H54 (cell line): ENCODE results near the gene ZBTB2.
"Not testable (repeated sequence)": the region's sequence is repeated elsewhere in the genome, so short reads cannot be mapped to it uniquely, and the experiment has no call there.

Experiments
- DNase-seq: peaks from one replicate; pipeline ENCODE4 v3.0.0; 2011; ENCODE audit warnings: low spot score, mixed read lengths; ENCODE audit not compliant: insufficient read length
- FAIRE-seq: peaks from 3 replicates; lab custom pipeline; 2011; peaks lifted over from hg19 to GRCh38; lab: Jason Lieb, UNC
- POLR2A ChIP-seq: IDR thresholded peaks from 2 replicates; pipeline ENCODE4 v1.6.1; 2011; ENCODE audit warnings: low read depth, mild to moderate bottlenecking, low read length

Gene ZBTB2

DNA sequence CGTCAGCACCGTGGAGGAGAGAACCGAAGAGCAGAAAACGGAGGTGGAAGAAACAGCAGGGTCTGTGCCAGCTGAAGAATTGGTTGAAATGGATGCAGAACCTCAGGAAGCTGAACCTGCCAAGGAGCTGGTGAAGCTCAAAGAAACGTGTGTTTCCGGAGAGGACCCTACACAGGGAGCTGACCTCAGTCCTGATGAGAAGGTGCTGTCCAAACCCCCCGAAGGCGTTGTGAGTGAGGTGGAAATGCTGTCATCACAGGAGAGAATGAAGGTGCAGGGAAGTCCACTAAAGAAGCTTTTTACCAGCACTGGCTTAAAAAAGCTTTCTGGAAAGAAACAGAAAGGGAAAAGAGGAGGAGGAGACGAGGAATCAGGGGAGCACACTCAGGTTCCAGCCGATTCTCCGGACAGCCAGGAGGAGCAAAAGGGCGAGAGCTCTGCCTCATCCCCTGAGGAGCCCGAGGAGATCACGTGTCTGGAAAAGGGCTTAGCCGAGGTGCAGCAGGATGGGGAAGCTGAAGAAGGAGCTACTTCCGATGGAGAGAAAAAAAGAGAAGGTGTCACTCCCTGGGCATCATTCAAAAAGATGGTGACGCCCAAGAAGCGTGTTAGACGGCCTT lies 41.6 kb downstream of the ZBTB2 start:
- DNase-seq (no peak), FAIRE-seq (no peak)
- no peak for TF ChIP-seq POLR2A

DNA sequence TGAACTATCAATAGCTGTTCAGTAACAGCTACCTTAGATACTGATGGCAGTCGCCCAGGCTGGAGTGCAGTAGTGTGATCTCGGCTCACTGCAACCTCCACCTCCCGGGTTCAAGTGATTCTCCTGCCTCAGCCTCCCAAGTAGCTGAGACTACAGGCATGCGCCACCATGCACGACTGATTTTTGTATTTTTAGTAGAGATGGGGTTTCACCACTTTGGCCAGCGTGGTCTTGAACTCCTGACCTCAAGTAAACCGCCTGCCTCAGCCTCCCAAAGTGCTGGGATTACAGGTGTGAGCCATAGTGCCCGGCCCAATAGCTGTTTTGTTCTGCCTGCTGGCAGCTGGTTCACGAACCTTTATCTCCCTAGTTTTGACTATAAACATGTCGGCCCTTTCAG lies 48.6 kb downstream of the ZBTB2 start:
- FAIRE-seq, DNase-seq: not testable (repeated sequence)

DNA sequence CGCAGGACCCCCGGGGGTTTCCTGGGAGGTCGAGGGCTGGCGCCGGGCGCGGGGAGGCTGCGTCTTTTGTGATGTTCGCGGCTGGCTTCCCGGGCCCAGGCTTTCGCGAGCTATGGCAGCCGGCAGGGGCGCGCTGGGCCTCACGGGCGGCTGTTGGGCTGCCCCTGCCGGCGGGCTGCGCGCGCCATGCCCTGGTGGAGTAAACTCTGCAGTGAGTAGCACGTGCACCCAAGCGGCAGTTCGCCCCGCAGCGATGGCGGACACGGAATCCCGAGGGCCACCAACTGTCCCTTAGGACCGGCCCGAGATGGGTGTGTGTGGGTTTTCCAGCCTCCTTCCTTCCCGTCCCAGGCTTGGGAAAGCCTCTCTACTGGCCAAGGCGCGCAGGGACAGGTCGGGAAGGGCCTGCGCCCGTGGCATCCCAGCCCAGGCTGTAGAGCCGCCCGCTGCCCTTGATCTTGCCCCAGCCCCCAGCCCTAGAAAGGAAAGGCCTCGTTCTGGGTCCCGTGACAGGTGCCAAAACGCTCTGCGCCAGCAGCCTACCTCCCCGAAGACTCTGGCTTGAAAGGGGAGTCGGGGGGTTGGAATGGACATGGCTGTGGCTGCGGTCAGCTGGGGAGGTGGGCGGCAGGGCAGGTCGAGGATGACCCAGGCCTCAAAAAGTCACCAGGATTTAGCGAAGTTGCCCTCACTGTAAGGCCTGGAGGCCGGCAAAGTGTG lies 49.7 kb downstream of the ZBTB2 start:
- DNase-seq (no peak), FAIRE-seq (no peak)
- no peak for TF ChIP-seq POLR2A

DNA sequence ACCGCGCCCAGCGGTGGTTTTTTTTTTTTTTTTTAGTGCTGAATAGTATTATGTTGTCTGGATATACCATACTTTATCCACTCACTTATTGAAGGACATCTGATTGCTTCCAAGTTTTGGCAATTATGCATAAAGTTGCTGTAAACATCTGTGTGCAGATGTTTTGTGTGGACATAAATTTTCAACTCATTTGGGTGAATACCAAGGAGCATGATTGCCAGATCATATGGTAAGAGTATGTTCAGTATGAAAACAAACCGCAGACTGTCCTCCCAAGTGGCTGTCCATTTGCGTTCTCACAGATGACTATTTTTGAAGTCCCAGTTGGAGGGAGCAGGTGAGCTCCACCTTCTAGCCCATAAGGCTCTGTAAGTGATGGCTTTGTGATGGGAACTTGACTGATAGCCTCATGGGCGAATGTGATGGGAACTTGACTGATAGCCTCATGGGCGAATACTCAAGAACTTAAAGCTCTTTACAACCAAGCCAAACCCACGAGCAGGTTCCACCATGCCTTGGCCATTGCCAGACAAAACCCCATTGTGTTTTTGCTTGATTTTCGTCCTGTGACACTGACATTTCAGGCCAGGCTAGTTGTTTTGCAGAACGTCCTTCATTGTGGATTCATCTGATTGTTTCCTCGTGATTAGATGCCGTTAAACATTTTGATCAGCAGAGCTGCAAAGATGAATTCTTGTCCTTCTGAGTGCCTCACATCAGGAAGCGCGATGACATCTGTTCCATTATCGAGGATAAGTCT lies 51.0 kb downstream of the ZBTB2 start:
- no peak for TF ChIP-seq POLR2A
- DNase-seq (no peak), FAIRE-seq (no peak)

DNA sequence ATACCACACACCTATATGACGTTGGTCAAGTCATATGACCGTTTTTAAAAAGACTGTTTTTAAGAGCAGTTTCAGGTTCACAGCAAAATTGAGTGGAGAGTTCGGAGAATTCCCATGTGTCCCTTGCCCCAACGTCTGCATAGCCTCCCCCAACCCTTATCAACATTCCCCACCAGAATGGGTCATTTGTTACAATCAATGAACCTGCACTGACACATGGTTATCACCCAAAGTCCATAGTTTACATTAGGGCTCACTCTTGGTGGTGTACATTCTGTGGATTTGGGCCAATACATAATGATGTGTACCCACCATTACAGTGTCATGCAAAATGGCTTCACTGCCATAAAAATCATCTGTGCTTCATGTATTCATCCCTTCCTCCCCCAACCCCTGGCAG lies 52.0 kb downstream of the ZBTB2 start:
- FAIRE-seq = no peak
- DNase-seq = no peak
- TF ChIP-seq POLR2A = no peak

DNA sequence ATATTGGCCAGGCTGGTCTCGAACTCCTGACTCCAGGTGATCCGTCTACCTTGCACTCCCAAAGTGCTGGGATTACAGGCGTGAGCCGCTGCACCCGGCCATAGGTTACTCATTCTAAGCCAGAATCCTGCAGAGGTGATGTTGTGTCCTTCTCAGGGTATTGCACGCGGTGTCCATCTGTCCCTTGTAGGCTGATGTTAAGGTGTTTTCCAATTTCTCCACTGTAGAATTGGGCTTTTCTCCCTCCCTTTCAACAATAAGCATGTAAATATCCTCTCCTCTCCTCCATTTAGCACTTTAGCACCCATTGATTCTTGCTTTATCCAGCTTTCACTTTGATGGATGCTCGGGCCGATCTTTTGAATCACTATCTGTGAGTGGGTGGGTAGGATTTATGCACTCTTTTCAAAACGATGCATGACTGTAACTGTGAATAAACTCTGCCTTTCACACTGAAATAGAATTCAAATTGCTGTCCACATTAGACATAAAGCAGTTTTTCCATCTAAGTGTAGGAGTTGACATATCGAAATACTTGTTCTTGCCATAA lies 52.6 kb downstream of the ZBTB2 start:
- FAIRE-seq (no peak), DNase-seq (no peak)
- no peak for TF ChIP-seq POLR2A

DNA sequence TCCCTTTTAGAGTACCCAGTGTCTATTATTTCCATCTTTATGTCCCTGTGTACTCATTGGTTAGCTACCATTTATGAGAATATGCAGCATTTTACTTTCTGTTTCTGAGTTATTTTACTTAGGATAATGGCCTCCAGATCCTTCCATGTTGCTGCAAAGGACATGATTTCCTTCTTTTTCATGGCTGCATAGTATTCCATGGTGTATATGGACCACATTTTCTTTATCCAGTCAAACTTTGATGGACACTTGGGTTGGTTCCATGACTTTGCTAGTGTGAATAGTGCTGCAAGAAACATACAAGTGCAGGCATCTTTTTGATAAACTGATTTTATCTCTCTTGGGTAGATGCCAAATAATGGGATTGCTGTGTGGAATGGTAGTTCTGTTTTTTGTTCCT lies 55.4 kb downstream of the ZBTB2 start:
- TF ChIP-seq POLR2A = no peak
- no peak for DNase-seq
- FAIRE-seq = no peak

DNA sequence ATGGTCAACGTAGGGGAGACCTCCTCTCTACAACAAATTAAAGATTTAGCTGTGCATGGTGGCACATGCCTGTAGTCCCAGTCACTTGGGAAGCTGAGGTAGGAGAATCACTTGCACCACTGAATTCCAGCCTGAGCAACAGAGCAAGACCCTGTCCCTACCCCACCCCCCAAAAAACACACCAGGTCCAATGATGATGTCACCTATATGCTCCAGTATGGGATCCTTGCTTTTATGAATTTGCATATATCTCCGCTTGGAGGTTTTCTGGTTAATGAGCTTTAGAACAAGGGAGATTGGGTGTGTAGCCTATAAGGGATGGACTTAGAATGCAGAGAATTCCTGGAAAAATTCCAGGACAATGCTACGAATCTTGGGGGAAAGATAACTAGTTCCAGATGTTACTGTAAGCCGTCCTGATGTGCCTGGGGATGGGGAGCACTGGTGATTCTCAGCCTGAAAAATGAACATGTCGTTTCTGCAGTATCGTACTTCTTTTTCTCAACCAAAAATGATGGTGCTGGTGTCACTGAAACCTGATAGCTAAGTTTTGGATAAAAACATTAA lies 61.1 kb downstream of the ZBTB2 start:
- FAIRE-seq = no peak
- no peak for TF ChIP-seq POLR2A
- DNase-seq = no peak

DNA sequence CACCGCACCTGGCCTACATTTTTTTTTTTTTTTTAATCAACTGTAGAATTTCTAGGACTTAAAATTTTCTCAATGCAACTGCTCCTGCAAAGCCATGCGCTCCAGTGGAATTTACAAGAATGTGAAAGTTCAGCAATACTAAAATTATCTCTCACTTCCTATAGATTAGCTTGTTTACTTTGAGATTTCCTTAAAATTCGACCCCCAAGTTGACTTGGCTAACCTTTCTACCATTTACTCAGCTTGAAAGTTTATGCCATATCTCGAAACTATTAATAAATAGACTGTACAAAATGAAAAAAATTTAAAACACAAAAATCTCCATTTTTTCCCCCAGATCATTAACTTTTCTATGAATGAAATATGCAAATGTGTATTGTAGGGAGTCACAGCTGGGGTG lies 64.3 kb downstream of the ZBTB2 start:
- no peak for TF ChIP-seq POLR2A
- FAIRE-seq (no peak), DNase-seq (no peak)

DNA sequence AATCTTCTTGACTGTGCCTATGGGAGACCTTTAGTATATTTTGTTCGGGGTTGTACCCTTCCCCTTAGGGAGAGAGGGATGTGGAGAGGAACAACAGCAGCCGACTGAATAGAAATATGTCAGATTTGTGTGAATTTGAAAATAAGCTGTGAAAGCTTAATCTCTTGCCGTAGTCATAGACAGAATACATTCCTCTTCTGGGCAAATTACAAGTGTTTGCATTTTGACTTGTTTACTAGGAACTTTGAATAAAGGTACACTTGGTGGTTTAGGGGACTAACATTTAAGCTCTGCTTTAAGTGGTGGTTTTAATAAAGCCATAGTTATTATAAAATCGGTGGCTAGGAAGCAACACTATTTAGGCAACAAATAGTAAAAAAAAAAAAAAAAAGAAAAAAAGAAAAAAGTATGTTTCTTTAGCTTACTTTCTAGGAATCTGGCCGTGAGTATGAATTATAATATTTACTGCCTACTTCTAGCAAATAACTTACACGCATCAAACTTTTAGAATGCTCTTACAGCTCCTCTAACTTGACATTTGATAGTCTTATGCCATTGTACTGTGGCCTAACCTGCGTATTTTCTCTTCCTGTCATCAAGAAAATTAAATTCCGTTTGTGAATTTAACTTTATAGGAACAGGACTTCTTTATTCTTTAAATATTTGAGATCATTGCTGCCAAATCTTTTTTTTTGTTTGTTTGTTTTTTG lies 65.1 kb downstream of the ZBTB2 start:
- no peak for DNase-seq
- no peak for TF ChIP-seq POLR2A
- FAIRE-seq = no peak

DNA sequence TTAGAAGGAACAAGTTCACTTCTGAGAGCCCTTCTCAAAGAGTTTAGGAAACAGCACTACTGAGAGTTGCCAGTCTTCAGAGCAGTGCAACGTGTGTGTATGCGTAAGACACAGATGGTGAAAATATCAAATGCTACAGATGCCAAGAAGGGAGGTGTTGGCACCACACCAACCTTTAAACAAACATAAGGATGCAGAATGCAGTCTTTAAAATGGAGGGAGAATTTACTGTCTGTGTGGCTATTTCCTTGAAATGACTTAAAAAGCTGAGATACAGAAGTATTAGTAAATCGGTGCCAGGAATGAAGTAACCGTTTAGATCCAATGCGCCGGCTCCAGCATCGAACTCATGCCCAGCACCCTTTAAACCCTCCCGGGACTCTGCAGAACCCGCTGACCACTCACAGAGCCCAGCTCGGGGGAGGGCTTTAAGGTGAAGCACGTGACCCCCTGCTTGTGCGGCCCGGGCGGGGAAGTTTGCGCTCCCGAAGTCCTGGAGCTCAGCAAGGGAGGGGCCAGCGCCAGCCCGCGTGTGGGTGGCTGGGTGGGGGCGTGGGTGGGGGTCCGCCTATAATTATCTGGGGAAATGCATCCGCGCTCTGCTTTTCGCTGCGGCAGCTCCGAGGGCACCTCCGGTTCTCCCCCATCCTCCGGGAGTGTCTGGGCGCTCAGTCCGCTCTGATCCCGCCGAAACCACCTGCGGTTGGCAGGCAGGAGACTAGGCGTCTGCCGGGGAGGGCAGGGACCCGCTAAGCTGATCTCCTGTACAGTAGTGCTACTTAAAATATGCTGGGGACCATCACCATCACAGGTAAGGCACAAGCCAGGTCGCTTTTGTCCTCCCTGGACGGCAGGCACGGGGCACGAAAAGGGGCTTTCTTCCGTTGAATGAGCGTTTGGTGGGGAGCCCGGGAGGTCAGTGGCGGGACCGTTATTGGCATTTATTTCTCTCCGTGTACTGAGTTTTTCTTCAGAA lies 66.0 kb downstream of the ZBTB2 start:
- TF ChIP-seq POLR2A = no peak
- DNase-seq = peak; percentile 37
- no peak for FAIRE-seq

DNA sequence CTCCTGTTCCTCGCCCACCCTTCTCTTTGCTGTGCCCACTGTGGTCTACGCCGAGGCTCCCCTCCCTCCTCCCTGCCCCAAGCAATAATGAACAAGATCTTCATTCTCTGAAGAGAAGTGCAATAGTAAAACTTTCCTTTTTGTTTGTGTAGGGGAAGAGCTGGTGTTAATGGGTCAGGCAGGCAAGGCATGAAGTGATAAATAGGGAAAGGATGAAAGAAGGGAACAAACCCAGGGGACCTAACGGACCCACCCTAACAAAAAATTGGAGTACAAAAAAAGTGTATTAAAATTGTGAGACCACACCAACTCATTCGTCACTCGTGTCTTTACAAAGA lies 66.9 kb downstream of the ZBTB2 start:
- TF ChIP-seq POLR2A = no peak
- no peak for FAIRE-seq
- no peak for DNase-seq
